Measurements from ENCODE around the gene SSX1. TPM values are rescaled to one million over a fixed set of nuclear protein-coding genes. Genes with fewer than 3 reads are reported as not detected.

SSX1 gene, protein sequence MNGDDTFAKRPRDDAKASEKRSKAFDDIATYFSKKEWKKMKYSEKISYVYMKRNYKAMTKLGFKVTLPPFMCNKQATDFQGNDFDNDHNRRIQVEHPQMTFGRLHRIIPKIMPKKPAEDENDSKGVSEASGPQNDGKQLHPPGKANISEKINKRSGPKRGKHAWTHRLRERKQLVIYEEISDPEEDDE
- not detected for total RNA-seq

DNA sequence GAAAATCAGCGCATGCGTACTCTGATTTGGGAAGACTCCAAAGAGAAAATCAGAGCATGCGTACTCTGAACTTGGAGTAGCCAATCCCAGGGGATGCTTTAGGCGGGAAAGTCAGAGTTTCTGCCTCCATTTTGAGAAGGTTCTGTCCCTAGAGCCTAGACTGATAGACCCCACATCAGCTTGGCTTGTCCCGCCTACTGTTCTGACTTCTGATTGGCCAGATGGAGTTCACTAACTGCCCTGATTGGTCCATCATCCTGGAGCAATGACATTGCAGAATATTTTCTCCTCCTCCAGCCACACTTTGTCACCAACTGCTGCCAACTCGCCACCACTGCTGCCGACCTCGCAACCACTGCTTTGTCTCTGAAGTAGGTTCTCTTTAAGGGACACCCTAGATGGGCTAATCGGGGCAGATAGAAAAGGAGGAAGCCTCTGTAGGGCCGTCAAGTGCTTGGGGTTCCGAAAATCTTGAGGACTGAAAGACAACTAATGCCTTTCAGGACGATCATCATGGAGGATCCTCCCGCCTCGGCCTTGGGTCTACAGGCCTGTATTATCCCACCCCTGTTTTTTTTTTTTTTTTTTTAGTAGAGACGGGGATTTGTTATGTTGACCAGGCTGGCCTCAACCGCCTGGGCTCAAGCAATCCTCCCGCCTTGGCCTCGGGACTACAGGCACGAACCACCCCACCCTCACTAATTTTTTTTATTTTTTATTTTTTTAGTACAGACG, at the start of gene SSX1:
Gene SSX1, plus strand, starts transcription at position 331 of the 735 bp plus-strand sequence. CDS start 1,850 bp downstream, outside the sequence.

Small RNAs within 50 kb of the gene (small RNA-seq; reads per million reads assigned to genes)
- not detected for gene AC245047.3 (ENCODE audit: low replicate concordance)
- not detected for gene AC245047.4 (ENCODE audit: low replicate concordance)
- gene RNA5SP503 (ENCODE audit: low replicate concordance) = not detected

Other genes starting within 250 kb of the SSX1 start
- gene SPACA5, start 248.4 kb upstream of the SSX1 start, total RNA-seq = not detected
- 3.4 TPM for gene ZNF630, start 183.8 kb upstream of the SSX1 start, total RNA-seq
- gene SPACA5B, start 124.8 kb upstream of the SSX1 start, total RNA-seq = not detected
- not detected for gene SSX5, start 58.6 kb upstream of the SSX1 start, total RNA-seq
- gene SSX3, start 101.3 kb downstream of the SSX1 start, total RNA-seq = not detected
- gene SSX4, start 128.1 kb downstream of the SSX1 start, total RNA-seq = not detected
- not detected for gene SSX4B, start 156.6 kb downstream of the SSX1 start, total RNA-seq
- 4.8 TPM for gene SLC38A5, start 214.9 kb downstream of the SSX1 start, total RNA-seq
- 29.7 TPM for gene FTSJ1, start 220.8 kb downstream of the SSX1 start, total RNA-seq

Data from metanephros (tissue), 2 donors.